Left hindlimb (tissue), 1 donor: ENCODE measurements around the gene PKP3.

Experiments used
- DNase-seq: peaks from one replicate; pipeline ENCODE4 v3.0.0-alpha.2; 2018

PKP3 gene

GRCh38 chr11:449889-450808, 56.1 kb downstream of the PKP3 start, which contains the start of gene PTDSS2:
TSS of gene PTDSS2 (plus strand) at chr11:450279. CDS start at chr11:450456, 177 bp downstream.
- peak; percentile 97 for DNase-seq

GRCh38 chr11:450809-451451, 56.9 kb downstream of the PKP3 start:
- DNase-seq = peak; percentile 73

GRCh38 chr11:451738-452137, 57.7 kb downstream of the PKP3 start:
- peak; percentile 26 for DNase-seq

GRCh38 chr11:452203-452744, 58.3 kb downstream of the PKP3 start:
- DNase-seq = no peak

- DNase-seq = no peak
These were observed 59.0 kb downstream of the PKP3 start for GRCh38 chr11:452916-453527.

- DNase-seq = no peak
These were observed 59.6 kb downstream of the PKP3 start for GRCh38 chr11:453564-453963.

GRCh38 chr11:454043-454442, 60.0 kb downstream of the PKP3 start:
- DNase-seq = no peak
